Left lung (tissue), 10 donors: ENCODE results near the gene LIMCH1. TPM values are rescaled to one million over a fixed set of nuclear protein-coding genes. Genes with fewer than 3 reads are reported as not detected.
A peak's percentile ranks its signal among the peaks of the same experiment; 100 is the strongest.

ENCODE experiments used
- ATAC-seq: fragments of 200-7000 bp; cut with Tn5 transposase; one replicate; pipeline ENCODE4 v1.9.1; 2020; ENCODE audit warnings: moderate library complexity
- DNase-seq, 4 donors: peaks; one replicate each; pipeline ENCODE4 v3.0.0-alpha.2; 2013 to 2020
- H3K27ac ChIP-seq, 2 donors: fragments of 200-600 bp; sonication (generic) in 1 of 2; one replicate each; pipeline versions ENCODE4 v1.5.0 to v1.8.0; 2020 to 2021
- H3K27me3 ChIP-seq, 2 donors: fragments of 200-600 bp; sonication (generic) in 1 of 2; one replicate each; pipeline versions ENCODE4 v1.5.0 to v1.8.0; 2020 to 2021
- H3K36me3 ChIP-seq, 2 donors: fragments of 200-600 bp; sonication (generic) in 1 of 2; one replicate each; pipeline versions ENCODE4 v1.5.0 to v1.8.0; 2020 to 2021
- H3K4me1 ChIP-seq, 2 donors: fragments of 200-600 bp; one replicate each; pipeline ENCODE4 v1.8.0; 2021
- H3K4me3 ChIP-seq, 2 donors: fragments of 200-600 bp; sonication (generic) in 1 of 2; one replicate each; pipeline versions ENCODE4 v1.5.0 to v1.8.0; 2020 to 2021; ENCODE audit warnings: mild to moderate bottlenecking in 1 of 2
- H3K9me3 ChIP-seq, 2 donors: fragments of 200-600 bp; sonication (generic) in 1 of 2; one replicate each; pipeline versions ENCODE4 v1.5.0 to v1.8.0; 2020 to 2021
- CTCF ChIP-seq, 2 donors: fragments of 200-600 bp; sonication (generic) in 1 of 2; IDR thresholded peaks; one replicate each; pipeline versions ENCODE4 v1.5.0 to v1.8.0; 2021; ENCODE audit warnings: antibody characterized with exemption in 2 of 2
- intact Hi-C, 2 donors: fragments of 100-400 bp; cut with DNase I; formaldehyde crosslinking; loops; one replicate each; pipeline versions ENCODE4 v1.11.2 to v1.14.2; 2022
- polyA plus RNA-seq, 6 donors: library from polyadenylated mRNA; unstranded; fragments of 120-200 nt; gene quantifications; one replicate each; pipeline ENCODE4 v1.2.1, GENCODE V29; 2013; ENCODE audit not compliant: insufficient read length in 6 of 6
- total RNA-seq, 2 donors: library from RNA; stranded (reverse); fragmentation: NEBNext Ultra II Directional; extraction: Animal tissue kit (Norgen Biotek cat#: 25700); gene quantifications; one replicate each; pipeline ENCODE4 v1.2.1, GENCODE V29; 2021
- donor health status: DM: no; HTN: yes; CAD: no.
- donor health status: DM: no; HTN: no; CAD: no.

The LIMCH1 gene
- total and polyA plus RNA-seq, 8 donors: 90.6 to 183 (median 113) TPM

GRCh38 chr4:41746025-41746439, 208.1 kb downstream of the LIMCH1 start:
- intact Hi-C loops: no loop called here
- ATAC-seq (no peak), DNase-seq (peak in 1 of 4 donors; percentile 57)
- no peak overlapping the region for H3K4me3 ChIP-seq
- no peak overlapping the region for H3K27ac ChIP-seq
- TF ChIP-seq CTCF (IDR thresholded peaks at IDR 0.05): no peak
- peaks cover 0 to 5% of the 10 kb centered on the region in 2 donors for H3K4me1 ChIP-seq
- no peaks in the 10 kb centered on the region for H3K9me3 ChIP-seq
- peaks cover 78 to 93% of the 10 kb centered on the region in 2 donors for H3K27me3 ChIP-seq
- no peaks in the 10 kb centered on the region for H3K36me3 ChIP-seq

DNA sequence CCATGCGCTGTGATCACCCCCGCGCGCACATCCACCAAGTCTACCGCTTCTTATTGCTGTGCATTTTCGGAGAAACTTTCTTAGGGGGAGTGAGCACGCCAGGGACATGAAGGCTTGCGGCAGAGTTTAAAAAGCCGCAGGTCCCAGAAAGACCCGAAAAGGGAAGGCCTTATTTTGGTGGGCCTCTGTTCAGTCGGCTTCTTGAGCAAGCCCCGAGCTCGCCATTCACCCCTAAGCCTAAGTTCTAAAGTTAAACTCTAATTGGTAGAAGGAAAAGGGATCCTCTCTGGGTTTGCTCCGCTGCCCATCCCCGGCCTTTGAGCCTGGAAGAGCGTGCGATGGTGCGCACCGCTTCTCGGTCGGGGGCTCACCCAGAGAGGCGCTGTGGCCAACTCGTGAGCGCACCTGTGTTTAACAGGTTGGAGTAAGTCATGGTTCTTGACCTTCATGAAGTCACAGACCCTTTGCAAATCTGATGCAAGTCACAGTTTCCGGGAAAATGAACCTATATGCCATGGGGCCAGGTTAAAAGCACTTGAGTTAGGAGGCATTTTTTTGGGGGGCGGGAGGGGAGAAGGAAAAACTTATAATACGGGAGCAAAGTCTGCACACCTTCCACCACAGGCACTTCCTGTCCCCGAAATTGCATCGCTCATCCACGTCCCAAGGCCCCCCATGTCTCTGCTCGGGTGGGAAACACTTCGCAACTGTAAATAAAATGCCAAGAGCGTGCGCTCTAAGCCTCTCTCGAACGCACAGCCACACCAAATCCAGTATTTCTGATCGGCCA, 208.7 kb downstream of the LIMCH1 start:
- Histone ChIP-seq H3K27me3 (peaks cover 84 to 99% of the 10 kb centered on the region in 2 donors), H3K9me3 (no peaks in the 10 kb centered on the region), H3K4me3 (no peak overlapping the region), H3K4me1 (peaks cover 0 to 10% of the 10 kb centered on the region in 2 donors), H3K36me3 (no peaks in the 10 kb centered on the region), H3K27ac (no peak overlapping the region)
- no peak for TF ChIP-seq CTCF (IDR thresholded peaks at IDR 0.05)
- DNase-seq (no peak), ATAC-seq (no peak)
- intact Hi-C loops: no loop called here

- H3K27ac ChIP-seq: no peak overlapping the region
- DNase-seq (peak in 1 of 4 donors; percentile 47), ATAC-seq (no peak)
- no peak for TF ChIP-seq CTCF (IDR thresholded peaks at IDR 0.05)
- no peaks in the 10 kb centered on the region for H3K36me3 ChIP-seq
- no peaks in the 10 kb centered on the region for H3K9me3 ChIP-seq
- H3K27me3 ChIP-seq: peaks cover 92 to 100% of the 10 kb centered on the region in 2 donors
- intact Hi-C loops: no loop called here
- no peak overlapping the region for H3K4me3 ChIP-seq
- peaks cover 0 to 12% of the 10 kb centered on the region in 2 donors for H3K4me1 ChIP-seq
These were observed 209.5 kb downstream of the LIMCH1 start for GRCh38 chr4:41747230-41748055.

DNA sequence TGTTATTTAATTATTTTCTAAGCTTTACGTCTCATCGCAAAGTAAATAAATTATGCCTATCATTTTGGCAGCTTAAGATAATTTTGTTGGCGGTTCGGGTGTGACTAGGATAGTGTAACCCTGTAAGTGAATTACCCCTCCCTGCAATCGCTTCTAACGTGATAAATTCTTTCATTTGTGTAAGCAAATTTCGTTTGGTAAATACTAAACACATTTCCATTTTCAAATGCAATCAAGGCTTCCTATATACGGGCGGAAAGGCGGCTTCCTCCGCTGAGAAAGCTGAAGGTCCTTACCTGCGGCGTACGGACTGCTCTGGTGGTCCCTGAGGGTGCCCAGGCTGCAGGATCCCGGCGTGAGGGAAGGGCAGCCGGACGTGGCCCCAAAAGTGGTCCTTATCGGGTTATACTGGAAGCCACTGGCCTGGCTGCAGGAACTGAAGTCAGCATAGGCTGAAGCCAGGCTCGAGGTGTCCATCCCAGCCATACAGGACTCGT, 210.2 kb downstream of the LIMCH1 start:
- ATAC-seq (no peak), DNase-seq (peak in 1 of 4 donors; percentile 44)
- Histone ChIP-seq H3K9me3 (no peaks in the 10 kb centered on the region), H3K27me3 (peaks cover 98 to 100% of the 10 kb centered on the region in 2 donors), H3K27ac (no peak overlapping the region), H3K4me3 (no peak overlapping the region), H3K36me3 (no peaks in the 10 kb centered on the region), H3K4me1 (peaks cover 0 to 12% of the 10 kb centered on the region in 2 donors)
- TF ChIP-seq CTCF (IDR thresholded peaks at IDR 0.05): no peak
- intact Hi-C loops: no loop called here
